IMR-90 (cell line): ENCODE results near the gene MICOS13. TPM values are rescaled to one million over a fixed set of nuclear protein-coding genes. Genes with fewer than 3 reads are reported as not detected.

ENCODE experiments used
- ATAC-seq: fragments of 200-7000 bp; cut with Tn5 transposase; 2 replicates; pipeline ENCODE4 v1.9.1; 2020; ENCODE audit warnings: low read depth, mild to moderate bottlenecking, moderate library complexity
- BruUV-seq: library from RNA; stranded (reverse); fragments of 400-500 nt; replicated peaks from 2 replicates; lab custom pipeline; 2021; lab: Mats Ljungman, UMichigan
- CTCF ChIA-PET: fragments of 300-600 bp; formaldehyde crosslinking; extraction: SDS; loops from one replicate; lab custom pipeline; 2021; ENCODE audit warnings: antibody characterized with exemption; lab: Yijun Ruan, JAX
- POLR2A ChIA-PET: fragments of 300-600 bp; sonication (Branson Sonifier 250); formaldehyde crosslinking; loops from one replicate; lab custom pipeline; 2022; ENCODE audit warnings: antibody characterized with exemption; ENCODE audit not compliant: unreplicated experiment; lab: Charles Lee
- DNase-seq: peaks from one replicate; pipeline ENCODE4 v3.0.0; 2013
- H2AFZ ChIP-seq: replicated peaks from 2 replicates; pipeline ENCODE3; 2013; ENCODE audit warnings: low read length, mild to moderate bottlenecking; ENCODE audit not compliant: poor library complexity
- H2AK5ac ChIP-seq: 2 replicates; pipeline ENCODE4 v1.6.1; 2013; ENCODE audit warnings: low read depth, low read length, inconsistent platforms
- H2AK9ac ChIP-seq: replicated peaks from 2 replicates; pipeline ENCODE3; 2013; ENCODE audit warnings: mild to moderate bottlenecking, low read depth, low read length, moderate library complexity; ENCODE audit not compliant: poor library complexity
- H2BK120ac ChIP-seq: 2 replicates; pipeline ENCODE4 v1.6.1; 2013; ENCODE audit warnings: low read depth, low read length, inconsistent platforms
- H2BK15ac ChIP-seq: 3 replicates; pipeline ENCODE4 v1.6.1; 2013; ENCODE audit warnings: low read depth, low read length, inconsistent platforms
- H2BK20ac ChIP-seq: 2 replicates; pipeline ENCODE4 v1.6.1; 2013; ENCODE audit warnings: low read depth, mild to moderate bottlenecking, inconsistent platforms, low read length, moderate library complexity
- H2BK5ac ChIP-seq: 2 replicates; pipeline ENCODE4 v1.6.1; 2013; ENCODE audit warnings: mild to moderate bottlenecking, low read depth, low read length, inconsistent platforms; ENCODE audit not compliant: poor library complexity, severe bottlenecking
- H3K14ac ChIP-seq: replicated peaks from 2 replicates; pipeline ENCODE4 v1.6.1; 2013; ENCODE audit warnings: low read depth, low read length, inconsistent platforms
- H3K18ac ChIP-seq: 2 replicates; pipeline ENCODE4 v1.6.1; 2013; ENCODE audit warnings: low read depth, low read length, control low read depth
- H3K23ac ChIP-seq: 2 replicates; pipeline ENCODE4 v1.6.1; 2013; ENCODE audit warnings: low read depth, low read length, inconsistent platforms
- H3K27ac ChIP-seq: 2 replicates; pipeline ENCODE4 v1.5.1; 2013; ENCODE audit warnings: mild to moderate bottlenecking, control low read depth, low read length; ENCODE audit not compliant: insufficient read depth
- H3K27me3 ChIP-seq: 2 replicates; pipeline ENCODE4 v1.6.1; 2013; ENCODE audit warnings: low read length; ENCODE audit not compliant: control insufficient read depth, insufficient read depth
- H3K36me3 ChIP-seq: 2 replicates; pipeline ENCODE4 v1.6.1; 2013; ENCODE audit warnings: low read length, mixed read lengths; ENCODE audit not compliant: control insufficient read depth, insufficient read depth
- H3K4ac ChIP-seq: 2 replicates; pipeline ENCODE4 v1.6.1; 2013; ENCODE audit warnings: low read depth, low read length, inconsistent platforms
- H3K4me1 ChIP-seq: 2 replicates; pipeline ENCODE4 v1.6.1; 2013; ENCODE audit warnings: low read length, mixed read lengths; ENCODE audit not compliant: control insufficient read depth, insufficient read depth
- H3K4me2 ChIP-seq: 2 replicates; pipeline ENCODE4 v1.6.1; 2013; ENCODE audit warnings: low read depth, mild to moderate bottlenecking, control low read depth, low read length, moderate library complexity
- H3K4me3 ChIP-seq: 2 replicates; pipeline ENCODE4 v1.5.1; 2013; ENCODE audit warnings: low read depth, mild to moderate bottlenecking, control low read depth, low read length, moderate library complexity; ENCODE audit not compliant: insufficient read depth
- H3K56ac ChIP-seq: 2 replicates; pipeline ENCODE4 v1.6.1; 2013; ENCODE audit warnings: low read length, inconsistent platforms; ENCODE audit not compliant: insufficient read depth; ENCODE audit errors: extremely low read depth
- H3K79me1 ChIP-seq, 2 experiments: 2 replicates each; pipeline ENCODE4 v1.6.1; 2013; ENCODE audit warnings: low read length in 2 of 2, inconsistent platforms in 1 of 2, low read depth in 1 of 2
- H3K9ac ChIP-seq: 2 replicates; pipeline ENCODE4 v1.6.1; 2013; ENCODE audit warnings: low read depth, low read length, control low read depth
- H3K9me1 ChIP-seq: 2 replicates; pipeline ENCODE4 v1.6.1; 2013; ENCODE audit warnings: low read length, inconsistent platforms; ENCODE audit not compliant: insufficient read depth
- H3K9me3 ChIP-seq: 2 replicates; pipeline ENCODE4 v1.6.1; 2013; ENCODE audit warnings: low read length; ENCODE audit not compliant: control insufficient read depth, insufficient read depth
- H4K20me1 ChIP-seq: 2 replicates; pipeline ENCODE4 v1.6.1; 2013; ENCODE audit warnings: low read length, inconsistent platforms; ENCODE audit not compliant: insufficient read depth
- H4K5ac ChIP-seq: 2 replicates; pipeline ENCODE4 v1.6.1; 2013; ENCODE audit warnings: mild to moderate bottlenecking, low read depth, low read length, control low read depth
- H4K8ac ChIP-seq, 2 experiments: 2 replicates each; pipeline ENCODE4 v1.6.1; 2013; ENCODE audit warnings: low read depth in 2 of 2, low read length in 2 of 2, control low read depth in 1 of 2, inconsistent platforms in 1 of 2
- H4K91ac ChIP-seq: 2 replicates; pipeline ENCODE4 v1.6.1; 2013; ENCODE audit warnings: low read depth, low read length, inconsistent platforms; ENCODE audit not compliant: insufficient read depth
- BHLHE40 ChIP-seq: fragments of 150-350 bp; IDR thresholded peaks from 2 replicates; pipeline ENCODE4 v1.6.1; 2016; ENCODE audit warnings: mild to moderate bottlenecking, low read depth, low read length
- CHD1 ChIP-seq: IDR thresholded peaks from 2 replicates; pipeline ENCODE4 v1.6.1; 2012; ENCODE audit warnings: low read depth, low read length, improper control_type of control experiment
- MAFK ChIP-seq: IDR thresholded peaks from 2 replicates; pipeline ENCODE4 v1.6.1; 2012; ENCODE audit warnings: low read depth, low read length, improper control_type of control experiment
- MXI1 ChIP-seq: IDR thresholded peaks from 2 replicates; pipeline ENCODE4 v1.6.1; 2012; ENCODE audit warnings: low read depth, mild to moderate bottlenecking, low read length, moderate library complexity, borderline replicate concordance
- NFE2L2 ChIP-seq: fragments of 150-350 bp; IDR thresholded peaks from 2 replicates; pipeline ENCODE4 v1.6.1; 2016; ENCODE audit warnings: low read depth, mild to moderate bottlenecking, low read length
- POLR2A ChIP-seq: IDR thresholded peaks from 2 replicates; pipeline ENCODE4 v1.6.1; 2012; ENCODE audit warnings: mild to moderate bottlenecking, low read depth, low read length
- RAD21 ChIP-seq: IDR thresholded peaks from 2 replicates; pipeline ENCODE4 v1.6.1; 2012; ENCODE audit warnings: low read length, improper control_type of control experiment
- RCOR1 ChIP-seq: IDR thresholded peaks from 2 replicates; pipeline ENCODE4 v1.6.1; 2012; ENCODE audit warnings: mild to moderate bottlenecking, low read length, improper control_type of control experiment; ENCODE audit not compliant: insufficient replicate concordance
- RFX5 ChIP-seq: IDR thresholded peaks from 2 replicates; pipeline ENCODE4 v1.8.0; 2012; ENCODE audit warnings: low read depth, mild to moderate bottlenecking, low read length, moderate library complexity
- SMC3 ChIP-seq: fragments of 150-350 bp; IDR thresholded peaks from 2 replicates; pipeline ENCODE4 v1.6.1; 2016; ENCODE audit warnings: low read depth, mild to moderate bottlenecking, antibody characterized with exemption, low read length, moderate library complexity
- WGBS, 2 experiments: methylation state at CpG; one replicate each; pipeline versions ENCODE4 v1.1.5 to v1.1.7; 2013; ENCODE audit warnings: missing lambda C conversion rate in 2 of 2; ENCODE audit not compliant: insufficient read length in 1 of 2; ENCODE audit errors: extremely low coverage in 2 of 2; 5-methylcytosine and 5-hydroxymethylcytosine counted together
- dilution Hi-C: fragments of 300-500 bp; cut with HindIII; formaldehyde crosslinking; loops from one replicate; pipeline ENCODE4 v1.14.3; 2018; ENCODE audit warnings: low sequenced_read_pairs; ENCODE audit not compliant: unreplicated experiment
- in situ Hi-C: fragments of 300-500 bp; cut with MboI; formaldehyde crosslinking; loops from 3 replicates; pipeline ENCODE4 v1.14.3; 2019; ENCODE audit warnings: low sequenced_read_pairs, inconsistent platforms, mixed read lengths
- intact Hi-C: fragments of 100-400 bp; cut with micrococcal nuclease; formaldehyde crosslinking; loops from 2 replicates; pipeline ENCODE4 v1.10.0; 2022
- polyA plus RNA-seq, 3 experiments: library from polyadenylated mRNA; depleted of rRNA; stranded (reverse); fragments of >200 nt; gene quantifications; 2 replicates each; pipeline ENCODE4 v1.2.3, GENCODE V29; 2012; ENCODE audit warnings: low replicate concordance in 1 of 3
- total RNA-seq: library from RNA; depleted of rRNA; stranded (reverse); fragments of >200 nt; gene quantifications from 2 replicates; pipeline ENCODE4 v1.2.3, GENCODE V29; 2012
- TF ChIP-seq, protein P1 (sequence below): fragments of 150-350 bp; IDR thresholded peaks from 2 replicates; pipeline ENCODE4 v1.6.1; 2016; ENCODE audit warnings: low read depth, mild to moderate bottlenecking, low read length, moderate library complexity, borderline replicate concordance
- TF ChIP-seq, protein P2 (sequence below): fragments of 150-350 bp; IDR thresholded peaks from 2 replicates; pipeline ENCODE4 v1.6.1; 2017; ENCODE audit warnings: mild to moderate bottlenecking, antibody characterized with exemption, low read length, low read depth
- TF ChIP-seq, protein P3 (sequence below): conservative IDR thresholded peaks from 2 replicates; pipeline ENCODE4 v1.5.1; 2012; ENCODE audit warnings: mild to moderate bottlenecking, low read depth, low read length, improper control_type of control experiment

MICOS13 gene
- total and polyA plus RNA-seq, 2 of the 4 experiments (the other 2 are of a cell fraction) = 14.5 to 48.9 TPM

DNA sequence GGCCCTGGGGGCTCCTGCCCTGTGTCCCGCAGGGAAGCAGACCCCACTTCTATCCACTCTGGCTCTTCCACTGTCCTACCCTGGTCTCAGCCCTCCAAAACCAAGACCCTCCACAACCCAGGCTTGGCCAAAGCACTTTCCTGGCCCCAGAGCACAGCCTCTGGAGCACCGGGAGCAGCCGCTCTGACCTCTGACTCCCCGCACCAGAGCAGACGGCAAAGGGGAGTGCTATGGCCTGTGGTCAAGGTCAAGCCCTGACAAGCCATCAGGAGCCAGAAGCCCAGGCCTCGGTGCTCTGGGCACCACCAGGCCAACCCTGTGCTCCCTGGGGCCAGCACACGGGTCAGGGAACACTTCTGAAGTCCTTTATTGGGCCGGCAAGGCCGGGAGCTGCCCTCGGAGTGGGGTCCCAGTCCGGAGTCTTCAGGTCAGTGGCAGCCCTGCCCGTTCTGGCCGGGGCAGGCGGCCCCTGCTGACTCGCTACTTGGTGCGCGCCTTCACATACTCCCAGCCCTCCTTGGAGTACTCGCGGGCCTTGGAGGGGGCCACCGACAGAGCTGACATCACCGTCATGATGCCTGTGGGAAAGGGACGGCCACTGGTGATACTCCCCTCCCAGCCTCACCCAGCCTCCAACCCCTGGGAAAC, 2.1 kb downstream of the MICOS13 start:
- Histone ChIP-seq H3K4ac (no peak overlapping the region), H3K23ac (no peak overlapping the region), H3K56ac (no peak overlapping the region), H3K9ac (no peak overlapping the region), H3K27me3 (no peaks in the 10 kb centered on the region), H3K4me3 (no peak overlapping the region), H2BK20ac (no peak overlapping the region), H3K27ac (no peak overlapping the region), H3K79me1 (peaks cover 15 to 19% of the 10 kb centered on the region in 2 experiments; a peak in 3 of 4 replicates), H2BK120ac (no peak overlapping the region), H3K4me2 (no peak overlapping the region), H3K9me3 (no peaks in the 10 kb centered on the region), H4K5ac (no peak overlapping the region), H2BK15ac (no peak overlapping the region), H3K36me3 (no peaks in the 10 kb centered on the region), H4K91ac (no peak overlapping the region), H2AFZ (no peak overlapping the region), H3K18ac (no peak overlapping the region), H2AK9ac (no peak overlapping the region), H2AK5ac (no peak overlapping the region), H3K14ac (no peak overlapping the region), H3K4me1 (peaks cover 7% of the 10 kb centered on the region), H4K8ac (no peak overlapping the region), H3K9me1 (peaks cover 7% of the 10 kb centered on the region; the same call in 1 of the 2 replicates), H4K20me1 (no peaks in the 10 kb centered on the region; the same call in 1 of the 2 replicates), H2BK5ac (no peak overlapping the region)
- intact Hi-C loops = no loop called here
- in situ Hi-C loops = no loop called here
- no peak for TF ChIP-seq SMC3
- TF ChIP-seq CHD1 = no peak
- no peak for TF ChIP-seq NFE2L2
- TF ChIP-seq, protein P1, sequence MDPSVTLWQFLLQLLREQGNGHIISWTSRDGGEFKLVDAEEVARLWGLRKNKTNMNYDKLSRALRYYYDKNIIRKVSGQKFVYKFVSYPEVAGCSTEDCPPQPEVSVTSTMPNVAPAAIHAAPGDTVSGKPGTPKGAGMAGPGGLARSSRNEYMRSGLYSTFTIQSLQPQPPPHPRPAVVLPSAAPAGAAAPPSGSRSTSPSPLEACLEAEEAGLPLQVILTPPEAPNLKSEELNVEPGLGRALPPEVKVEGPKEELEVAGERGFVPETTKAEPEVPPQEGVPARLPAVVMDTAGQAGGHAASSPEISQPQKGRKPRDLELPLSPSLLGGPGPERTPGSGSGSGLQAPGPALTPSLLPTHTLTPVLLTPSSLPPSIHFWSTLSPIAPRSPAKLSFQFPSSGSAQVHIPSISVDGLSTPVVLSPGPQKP = no peak
- no peak for TF ChIP-seq POLR2A
- TF ChIP-seq, protein P2, sequence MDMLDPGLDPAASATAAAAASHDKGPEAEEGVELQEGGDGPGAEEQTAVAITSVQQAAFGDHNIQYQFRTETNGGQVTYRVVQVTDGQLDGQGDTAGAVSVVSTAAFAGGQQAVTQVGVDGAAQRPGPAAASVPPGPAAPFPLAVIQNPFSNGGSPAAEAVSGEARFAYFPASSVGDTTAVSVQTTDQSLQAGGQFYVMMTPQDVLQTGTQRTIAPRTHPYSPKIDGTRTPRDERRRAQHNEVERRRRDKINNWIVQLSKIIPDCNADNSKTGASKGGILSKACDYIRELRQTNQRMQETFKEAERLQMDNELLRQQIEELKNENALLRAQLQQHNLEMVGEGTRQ = no peak
- TF ChIP-seq MXI1 = no peak
- no peak for TF ChIP-seq RCOR1
- TF ChIP-seq, protein P3, sequence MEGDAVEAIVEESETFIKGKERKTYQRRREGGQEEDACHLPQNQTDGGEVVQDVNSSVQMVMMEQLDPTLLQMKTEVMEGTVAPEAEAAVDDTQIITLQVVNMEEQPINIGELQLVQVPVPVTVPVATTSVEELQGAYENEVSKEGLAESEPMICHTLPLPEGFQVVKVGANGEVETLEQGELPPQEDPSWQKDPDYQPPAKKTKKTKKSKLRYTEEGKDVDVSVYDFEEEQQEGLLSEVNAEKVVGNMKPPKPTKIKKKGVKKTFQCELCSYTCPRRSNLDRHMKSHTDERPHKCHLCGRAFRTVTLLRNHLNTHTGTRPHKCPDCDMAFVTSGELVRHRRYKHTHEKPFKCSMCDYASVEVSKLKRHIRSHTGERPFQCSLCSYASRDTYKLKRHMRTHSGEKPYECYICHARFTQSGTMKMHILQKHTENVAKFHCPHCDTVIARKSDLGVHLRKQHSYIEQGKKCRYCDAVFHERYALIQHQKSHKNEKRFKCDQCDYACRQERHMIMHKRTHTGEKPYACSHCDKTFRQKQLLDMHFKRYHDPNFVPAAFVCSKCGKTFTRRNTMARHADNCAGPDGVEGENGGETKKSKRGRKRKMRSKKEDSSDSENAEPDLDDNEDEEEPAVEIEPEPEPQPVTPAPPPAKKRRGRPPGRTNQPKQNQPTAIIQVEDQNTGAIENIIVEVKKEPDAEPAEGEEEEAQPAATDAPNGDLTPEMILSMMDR = no peak
- TF ChIP-seq RAD21 = no peak
- no peak for TF ChIP-seq BHLHE40
- no peak for TF ChIP-seq MAFK
- no peak for TF ChIP-seq RFX5
- ChIA-PET CTCF (no interaction called here), POLR2A (no interaction called here)
- dilution Hi-C loops = no loop called here
- DNase-seq = no peak
- no peak for ATAC-seq
- 100% methylated on average over 4 of the region's 22 CpGs; no CpG with 5 or more reads in 1 of the 2 experiments for WGBS, 2 experiments
- BruUV-seq = no TSS peak
